K562 (cell line): ENCODE measurements around the gene GSDME. TPM values are rescaled to one million over a fixed set of nuclear protein-coding genes. Genes with fewer than 3 reads are reported as not detected.

Experiments used
- GABPA ChIP-seq: fragments of 200-800 bp; sonication (Bioruptor generic); conservative IDR thresholded peaks from 2 replicates; pipeline ENCODE4 v1.6.1; 2016; ENCODE audit warnings: low read depth, missing genetic modification characterization, missing compliant biosample characterization
- HES1 ChIP-seq: fragments of 450-650 bp; IDR thresholded peaks from 2 replicates; pipeline ENCODE4 v1.6.1; 2016; ENCODE audit warnings: low read depth, mild to moderate bottlenecking, moderate library complexity
- RFX1 ChIP-seq: fragments of 450-650 bp; IDR thresholded peaks from 2 replicates; pipeline ENCODE4 v1.6.1; 2016; ENCODE audit warnings: mild to moderate bottlenecking, moderate library complexity
- TOE1 ChIP-seq, 2 experiments: fragments of 450-650 bp in 1 of 2; sonication (generic) in 1 of 2; formaldehyde crosslinking in 1 of 2; IDR thresholded peaks; 2 replicates each; pipeline versions ENCODE4 v1.7.1 to v1.8.0; 2016 to 2022; ENCODE audit warnings: borderline replicate concordance in 2 of 2, mild to moderate bottlenecking in 2 of 2, antibody characterized with exemption in 1 of 2, inconsistent platforms in 1 of 2, low read depth in 1 of 2, missing genetic modification reagents in 1 of 2, moderate library complexity in 1 of 2
- ZBTB40 ChIP-seq, 2 experiments: fragments of 450-650 bp in 1 of 2; sonication (generic) in 1 of 2; formaldehyde crosslinking in 1 of 2; IDR thresholded peaks; 2 replicates each; pipeline versions ENCODE4 v1.7.1 to v1.9.0; 2016 to 2022; ENCODE audit warnings: inconsistent platforms in 1 of 2, mild to moderate bottlenecking in 1 of 2, missing genetic modification reagents in 1 of 2
- ZSCAN32 ChIP-seq: fragments of 450-650 bp; formaldehyde crosslinking; IDR thresholded peaks from 2 replicates; pipeline ENCODE4 v1.4.0; 2020; ENCODE audit warnings: mild to moderate bottlenecking, moderate library complexity
- polyA plus RNA-seq, 8 experiments: library from polyadenylated mRNA; depleted of rRNA in 4 of 8; stranded (reverse) in 5 of 8; unstranded in 3 of 8; fragments of >200 nt; fragmentation: Nextera tagmentation in 2 of 8; fragmentation: Illumina TruSeq in 1 of 8; extraction: Ambion mirVana in 2 of 8; extraction: Trizol in 1 of 8; gene quantifications; 2 replicates each; pipeline versions ENCODE4 v1.2.1 to v1.2.3, GENCODE V29; 2011 to 2014; ENCODE audit warnings: inconsistent platforms in 1 of 8, missing spikeins in 1 of 8
- total RNA-seq, 7 experiments: library from RNA; depleted of rRNA in 6 of 7; stranded (reverse); fragments of >200 nt in 6 of 7; fragmentation: Illumina TruSeq in 2 of 7; extraction: Trizol in 2 of 7; gene quantifications; 2 replicates each; pipeline versions ENCODE4 v1.2.1 to v1.2.3, GENCODE V29; 2011 to 2021; ENCODE audit warnings: low replicate concordance in 1 of 7
- TF ChIP-seq, protein P1 (sequence below): fragments of 450-650 bp; IDR thresholded peaks from 2 replicates; pipeline ENCODE4 v1.6.1; 2016; ENCODE audit warnings: low read depth

The GSDME gene
- total and polyA plus RNA-seq, 9 of the 15 experiments (the other 6 are each of a cell fraction or from before 2014, with no cell fraction given), result 0.37 to 1.9 (median 0.62) TPM

DNA sequence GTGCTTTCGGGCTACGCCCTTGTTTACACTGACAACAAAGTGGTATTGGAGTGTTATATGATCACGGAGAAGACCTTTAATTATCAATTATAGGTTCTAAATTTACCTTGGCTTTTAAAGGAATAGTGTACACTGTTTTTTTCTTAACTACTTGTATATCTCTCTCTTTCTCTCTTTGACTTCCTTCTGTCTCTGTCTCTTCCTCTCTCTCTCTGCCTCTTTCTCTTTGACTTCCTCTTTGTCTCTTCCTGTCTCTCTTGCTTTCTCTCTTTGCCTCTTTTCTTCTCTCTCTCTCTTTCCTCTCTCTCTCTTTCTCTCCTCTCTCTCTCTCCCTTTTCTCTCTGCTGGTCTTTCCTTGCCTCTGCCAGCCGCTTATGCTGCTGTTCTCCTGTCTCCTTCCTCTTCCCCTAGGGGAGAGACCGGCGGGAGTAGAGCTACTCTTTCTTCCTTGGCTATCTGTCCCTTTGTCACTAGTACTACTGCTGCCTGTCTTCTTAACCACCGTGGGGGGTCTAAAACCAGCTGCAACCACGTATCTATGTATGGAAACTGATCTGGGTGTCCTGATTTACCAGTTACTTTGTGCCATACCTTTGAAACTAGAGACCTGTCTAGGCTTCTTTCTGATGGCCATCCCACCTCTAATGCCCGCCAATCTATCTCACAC lies 36.9 kb upstream of the GSDME start (continued):
- TF ChIP-seq ZBTB40 (IDR thresholded peaks at IDR 0.05) (peak; percentile 61), ZBTB40 (CRISPR knock-in tag; IDR thresholded peaks at IDR 0.05) (no peak), ZSCAN32 (0 out of 2 replicates have a peak, but pooled peaks have one; percentile 11), TOE1 (IDR thresholded peaks at IDR 0.05; ENCODE audit: borderline replicate concordance) (peak; percentile 68), TOE1 (CRISPR knock-in tag; IDR thresholded peaks at IDR 0.05; ENCODE audit: borderline replicate concordance, low read depth) (no peak), RFX1 (no peak), GABPA (tag) (0 out of 2 replicates have a peak, but pooled peaks have one; percentile 32), HES1 (no peak)
- TF ChIP-seq, protein P1, sequence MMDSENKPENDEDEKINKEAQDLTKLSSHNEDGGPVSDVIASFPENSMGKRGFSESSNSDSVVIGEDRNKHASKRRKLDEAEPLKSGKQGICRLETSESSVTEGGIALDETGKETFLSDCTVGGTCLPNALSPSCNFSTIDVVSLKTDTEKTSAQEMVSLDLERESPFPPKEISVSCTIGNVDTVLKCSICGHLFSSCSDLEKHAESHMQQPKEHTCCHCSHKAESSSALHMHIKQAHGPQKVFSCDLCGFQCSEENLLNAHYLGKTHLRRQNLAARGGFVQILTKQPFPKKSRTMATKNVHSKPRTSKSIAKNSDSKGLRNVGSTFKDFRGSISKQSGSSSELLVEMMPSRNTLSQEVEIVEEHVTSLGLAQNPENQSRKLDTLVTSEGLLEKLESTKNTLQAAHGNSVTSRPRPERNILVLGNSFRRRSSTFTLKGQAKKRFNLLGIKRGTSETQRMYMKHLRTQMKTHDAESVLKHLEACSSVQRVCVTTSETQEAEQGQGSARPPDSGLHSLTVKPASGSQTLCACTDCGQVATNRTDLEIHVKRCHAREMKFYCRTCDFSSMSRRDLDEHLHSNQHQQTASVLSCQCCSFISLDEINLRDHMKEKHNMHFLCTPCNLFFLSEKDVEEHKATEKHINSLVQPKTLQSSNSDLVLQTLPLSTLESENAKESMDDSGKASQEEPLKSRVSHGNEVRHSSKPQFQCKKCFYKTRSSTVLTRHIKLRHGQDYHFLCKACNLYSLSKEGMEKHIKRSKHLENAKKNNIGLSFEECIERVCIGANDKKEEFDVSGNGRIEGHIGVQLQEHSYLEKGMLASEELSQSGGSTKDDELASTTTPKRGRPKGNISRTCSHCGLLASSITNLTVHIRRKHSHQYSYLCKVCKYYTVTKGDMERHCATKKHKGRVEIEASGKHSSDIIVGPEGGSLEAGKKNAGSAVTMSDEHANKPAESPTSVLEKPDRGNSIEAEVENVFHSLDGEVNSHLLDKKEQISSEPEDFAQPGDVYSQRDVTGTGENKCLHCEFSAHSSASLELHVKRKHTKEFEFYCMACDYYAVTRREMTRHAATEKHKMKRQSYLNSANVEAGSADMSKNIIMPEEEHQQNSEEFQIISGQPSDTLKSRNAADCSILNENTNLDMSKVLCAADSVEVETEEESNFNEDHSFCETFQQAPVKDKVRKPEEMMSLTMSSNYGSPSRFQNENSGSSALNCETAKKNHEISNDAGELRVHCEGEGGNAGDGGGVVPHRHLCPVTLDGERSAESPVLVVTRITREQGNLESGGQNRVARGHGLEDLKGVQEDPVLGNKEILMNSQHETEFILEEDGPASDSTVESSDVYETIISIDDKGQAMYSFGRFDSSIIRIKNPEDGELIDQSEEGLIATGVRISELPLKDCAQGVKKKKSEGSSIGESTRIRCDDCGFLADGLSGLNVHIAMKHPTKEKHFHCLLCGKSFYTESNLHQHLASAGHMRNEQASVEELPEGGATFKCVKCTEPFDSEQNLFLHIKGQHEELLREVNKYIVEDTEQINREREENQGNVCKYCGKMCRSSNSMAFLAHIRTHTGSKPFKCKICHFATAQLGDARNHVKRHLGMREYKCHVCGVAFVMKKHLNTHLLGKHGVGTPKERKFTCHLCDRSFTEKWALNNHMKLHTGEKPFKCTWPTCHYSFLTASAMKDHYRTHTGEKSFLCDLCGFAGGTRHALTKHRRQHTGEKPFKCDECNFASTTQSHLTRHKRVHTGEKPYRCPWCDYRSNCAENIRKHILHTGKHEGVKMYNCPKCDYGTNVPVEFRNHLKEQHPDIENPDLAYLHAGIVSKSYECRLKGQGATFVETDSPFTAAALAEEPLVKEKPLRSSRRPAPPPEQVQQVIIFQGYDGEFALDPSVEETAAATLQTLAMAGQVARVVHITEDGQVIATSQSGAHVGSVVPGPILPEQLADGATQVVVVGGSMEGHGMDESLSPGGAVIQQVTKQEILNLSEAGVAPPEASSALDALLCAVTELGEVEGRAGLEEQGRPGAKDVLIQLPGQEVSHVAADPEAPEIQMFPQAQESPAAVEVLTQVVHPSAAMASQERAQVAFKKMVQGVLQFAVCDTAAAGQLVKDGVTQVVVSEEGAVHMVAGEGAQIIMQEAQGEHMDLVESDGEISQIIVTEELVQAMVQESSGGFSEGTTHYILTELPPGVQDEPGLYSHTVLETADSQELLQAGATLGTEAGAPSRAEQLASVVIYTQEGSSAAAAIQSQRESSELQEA, result peak; percentile 61; the same call in 1 of the 2 replicates
